Femur (tissue), 1 donor: ENCODE results near the gene SETD1A.

Experiments used
- DNase-seq: peaks from one replicate; pipeline ENCODE4 v3.0.0-alpha.2; 2017

The SETD1A gene

DNA sequence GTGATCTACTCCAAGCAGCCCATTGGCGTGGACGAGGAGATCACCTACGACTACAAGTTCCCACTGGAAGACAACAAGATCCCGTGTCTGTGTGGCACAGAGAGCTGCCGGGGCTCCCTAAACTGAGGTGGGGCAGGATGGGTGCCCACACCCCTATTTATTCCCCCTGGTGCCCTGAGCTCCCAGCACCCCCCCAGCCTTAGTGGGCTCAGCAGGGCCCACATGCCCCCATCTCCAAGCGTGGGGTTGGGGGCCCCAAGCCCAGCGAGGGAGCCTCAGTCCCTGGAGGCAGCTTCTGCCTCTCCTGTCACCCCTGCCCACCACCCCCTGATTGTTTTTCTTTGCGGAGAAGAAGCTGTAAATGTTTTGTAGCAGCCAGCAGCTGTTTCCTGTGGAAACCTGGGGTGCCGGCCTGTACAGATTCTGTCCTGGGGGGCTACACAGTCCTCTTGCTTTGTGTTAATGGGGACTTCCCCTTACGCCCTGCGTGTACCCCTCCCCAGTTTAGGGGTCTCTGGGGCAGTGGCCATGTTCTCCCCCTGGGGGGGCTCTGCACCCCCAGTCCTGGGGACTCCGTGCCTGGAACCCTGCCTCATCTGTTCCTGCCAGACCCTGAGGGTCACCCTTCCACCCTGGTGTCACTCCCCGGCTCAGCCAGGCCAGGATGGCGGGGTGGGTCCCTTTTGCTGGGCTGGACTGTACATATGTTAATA lies 26.5 kb downstream of the SETD1A start:
- DNase-seq, result no peak

GRCh38 chr16:30984669-30985400 lies 27.3 kb downstream of the SETD1A start, which contains the start of gene HSD3B7:
Gene HSD3B7, plus strand, starts transcription at chr16:30985207. Its CDS starts 452 bp downstream, at chr16:30985659.
- DNase-seq, result peak; percentile 93

GRCh38 chr16:30985401-30986128 lies 28.0 kb downstream of the SETD1A start:
- DNase-seq, result peak; percentile 48

DNA sequence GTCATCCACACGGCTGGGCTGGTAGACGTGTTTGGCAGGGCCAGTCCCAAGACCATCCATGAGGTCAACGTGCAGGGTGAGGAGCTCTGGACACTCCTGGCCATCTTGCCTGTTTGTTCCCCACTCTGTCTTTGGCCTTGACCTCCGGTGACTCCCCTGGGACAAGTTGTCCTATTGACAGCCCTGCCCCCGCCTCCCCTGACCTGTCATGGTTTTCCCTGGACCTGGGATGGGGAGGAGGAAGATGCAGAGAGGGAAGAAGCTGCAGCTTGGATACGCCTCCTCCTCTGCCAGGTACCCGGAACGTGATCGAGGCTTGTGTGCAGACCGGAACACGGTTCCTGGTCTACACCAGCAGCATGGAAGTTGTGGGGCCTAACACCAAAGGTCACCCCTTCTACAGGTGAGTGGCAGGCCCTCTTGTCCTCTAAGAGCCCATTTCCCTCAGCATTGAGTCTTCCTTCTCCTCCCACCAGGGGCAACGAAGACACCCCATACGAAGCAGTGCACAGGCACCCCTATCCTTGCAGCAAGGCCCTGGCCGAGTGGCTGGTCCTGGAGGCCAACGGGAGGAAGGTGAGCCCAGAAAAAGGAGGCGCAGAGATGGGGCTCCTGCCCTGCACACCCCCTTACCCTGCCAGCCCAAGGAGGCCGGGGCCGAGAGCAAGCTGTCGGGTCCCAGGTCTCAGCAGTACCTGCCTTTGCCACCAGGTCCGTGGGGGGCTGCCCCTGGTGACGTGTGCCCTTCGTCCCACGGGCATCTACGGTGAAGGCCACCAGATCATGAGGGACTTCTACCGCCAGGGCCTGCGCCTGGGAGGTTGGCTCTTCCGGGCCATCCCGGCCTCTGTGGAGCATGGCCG lies 28.8 kb downstream of the SETD1A start:
- DNase-seq, result no peak

DNA sequence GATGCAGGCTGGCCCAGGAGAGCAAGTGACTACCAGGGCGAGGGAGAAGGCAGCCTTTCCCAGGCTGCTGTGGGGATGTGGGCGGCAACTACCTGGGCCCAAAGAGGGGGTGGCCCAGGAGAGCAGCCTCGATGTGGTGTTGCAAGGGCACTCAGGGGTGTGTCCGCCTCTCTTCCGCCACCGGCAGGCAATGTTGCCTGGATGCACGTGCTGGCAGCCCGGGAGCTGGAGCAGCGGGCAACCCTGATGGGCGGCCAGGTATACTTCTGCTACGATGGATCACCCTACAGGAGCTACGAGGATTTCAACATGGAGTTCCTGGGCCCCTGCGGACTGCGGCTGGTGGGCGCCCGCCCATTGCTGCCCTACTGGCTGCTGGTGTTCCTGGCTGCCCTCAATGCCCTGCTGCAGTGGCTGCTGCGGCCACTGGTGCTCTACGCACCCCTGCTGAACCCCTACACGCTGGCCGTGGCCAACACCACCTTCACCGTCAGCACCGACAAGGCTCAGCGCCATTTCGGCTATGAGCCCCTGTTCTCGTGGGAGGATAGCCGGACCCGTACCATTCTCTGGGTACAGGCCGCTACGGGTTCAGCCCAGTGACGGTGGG lies 30.1 kb downstream of the SETD1A start:
- DNase-seq, result no peak

DNA sequence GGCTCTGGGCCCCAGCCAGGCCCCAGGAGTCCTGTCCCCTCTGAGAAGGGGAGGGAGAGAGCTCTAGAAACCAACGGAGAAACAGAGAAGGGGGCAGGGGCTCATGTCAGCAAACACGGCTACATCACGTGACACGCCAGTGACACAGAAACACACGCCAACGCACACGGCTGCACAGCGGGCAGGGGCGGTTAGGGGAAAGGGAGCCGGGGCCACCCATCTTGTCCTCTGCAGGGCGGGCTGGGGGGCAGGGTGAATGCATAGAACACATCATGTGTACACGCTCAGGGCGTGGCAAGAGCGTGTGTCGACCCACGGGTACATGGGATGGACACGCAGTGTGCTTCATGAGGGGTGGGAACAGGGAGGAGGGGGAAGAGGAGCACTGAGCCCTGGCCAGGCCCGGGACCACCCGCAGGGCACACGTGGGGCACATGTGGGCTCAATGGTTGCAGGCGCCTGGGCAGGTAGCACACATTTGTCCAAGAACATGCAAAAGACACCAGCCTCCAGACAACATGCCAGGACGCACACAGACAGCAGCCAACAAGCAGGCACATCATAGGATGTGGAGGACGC lies 32.0 kb downstream of the SETD1A start:
- no peak for DNase-seq

DNA sequence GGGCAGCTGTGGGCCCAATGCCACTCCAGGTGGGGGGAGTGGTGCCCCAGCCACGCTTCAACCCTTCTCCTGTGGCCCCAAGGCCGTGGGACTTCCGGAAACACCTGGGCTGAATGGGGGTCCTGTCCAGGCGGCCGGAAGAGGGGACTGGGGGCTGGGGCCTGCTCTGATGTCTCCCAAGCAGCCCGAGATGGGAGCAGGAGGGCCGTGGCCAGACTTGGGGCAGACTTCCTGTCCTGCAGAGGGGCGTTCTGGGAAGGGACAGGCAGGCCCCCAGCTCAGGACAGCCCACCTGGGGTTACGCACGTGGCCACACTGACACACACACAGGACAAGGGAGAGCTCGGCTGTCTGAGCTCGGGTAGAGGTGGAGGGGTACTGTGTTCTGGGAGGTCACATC lies 32.6 kb downstream of the SETD1A start:
- DNase-seq, result no peak

GRCh38 chr16:30991052-30991451 lies 33.5 kb downstream of the SETD1A start:
- DNase-seq, result no peak

GRCh38 chr16:30992276-30992780 lies 34.8 kb downstream of the SETD1A start:
- no peak for DNase-seq

GRCh38 chr16:30992931-30993816 lies 35.6 kb downstream of the SETD1A start:
- no peak for DNase-seq

DNA sequence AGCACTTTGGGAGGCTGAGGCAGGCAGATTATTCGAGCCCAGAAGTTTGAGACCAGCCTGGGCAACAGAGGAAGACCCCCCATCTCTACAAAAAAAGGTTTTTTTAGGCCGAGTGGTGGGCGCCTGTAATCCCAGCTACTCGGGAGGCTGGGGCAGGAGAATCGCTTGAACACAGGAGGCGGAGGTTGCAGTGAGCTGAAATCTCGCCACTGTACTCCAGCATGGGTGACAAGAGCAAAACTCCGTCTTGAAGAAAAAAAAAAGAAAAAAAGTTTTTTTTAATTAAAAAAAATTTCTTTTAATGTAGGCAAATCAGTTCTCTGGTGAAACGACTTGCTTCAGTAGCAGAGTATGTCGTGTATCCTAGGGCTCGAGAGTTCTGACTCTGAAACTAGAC lies 38.4 kb downstream of the SETD1A start:
- no peak for DNase-seq

DNA sequence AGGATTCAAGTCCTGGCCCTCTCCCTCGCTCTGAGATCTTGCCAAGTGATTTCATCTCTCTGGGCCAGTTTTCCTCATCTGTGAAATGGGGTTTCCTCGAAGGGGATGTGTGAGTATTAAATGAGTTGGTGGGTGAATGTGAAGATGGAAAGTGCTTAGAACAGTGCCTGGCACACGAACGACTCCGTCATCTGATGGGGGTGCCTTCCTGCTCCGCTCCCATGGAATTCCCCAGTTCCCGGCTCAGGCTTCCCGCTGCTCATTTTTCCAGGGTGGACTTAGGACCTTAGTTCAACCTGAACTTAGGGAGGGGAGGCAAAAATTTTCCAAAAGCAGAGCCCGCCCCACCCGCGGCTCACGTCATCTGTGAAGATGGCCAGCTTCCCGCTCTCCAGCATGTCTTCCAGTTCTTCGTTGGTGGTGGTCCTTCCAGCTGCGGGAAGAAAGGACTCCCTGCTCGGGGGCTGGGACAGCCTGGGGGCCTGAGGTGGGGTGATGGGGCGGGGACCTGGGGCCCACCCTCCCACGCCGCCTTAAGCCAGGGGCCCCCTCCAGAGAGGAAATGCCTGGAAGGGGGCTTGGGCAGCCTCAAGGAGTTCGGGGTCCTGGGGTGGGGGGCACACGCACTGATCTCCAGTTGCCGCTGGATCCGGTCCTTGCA lies 38.9 kb downstream of the SETD1A start:
- DNase-seq, result peak; percentile 71

- DNase-seq, result peak; percentile 84
These were observed 39.6 kb downstream of the SETD1A start for GRCh38 chr16:30996985-30997724.

DNA sequence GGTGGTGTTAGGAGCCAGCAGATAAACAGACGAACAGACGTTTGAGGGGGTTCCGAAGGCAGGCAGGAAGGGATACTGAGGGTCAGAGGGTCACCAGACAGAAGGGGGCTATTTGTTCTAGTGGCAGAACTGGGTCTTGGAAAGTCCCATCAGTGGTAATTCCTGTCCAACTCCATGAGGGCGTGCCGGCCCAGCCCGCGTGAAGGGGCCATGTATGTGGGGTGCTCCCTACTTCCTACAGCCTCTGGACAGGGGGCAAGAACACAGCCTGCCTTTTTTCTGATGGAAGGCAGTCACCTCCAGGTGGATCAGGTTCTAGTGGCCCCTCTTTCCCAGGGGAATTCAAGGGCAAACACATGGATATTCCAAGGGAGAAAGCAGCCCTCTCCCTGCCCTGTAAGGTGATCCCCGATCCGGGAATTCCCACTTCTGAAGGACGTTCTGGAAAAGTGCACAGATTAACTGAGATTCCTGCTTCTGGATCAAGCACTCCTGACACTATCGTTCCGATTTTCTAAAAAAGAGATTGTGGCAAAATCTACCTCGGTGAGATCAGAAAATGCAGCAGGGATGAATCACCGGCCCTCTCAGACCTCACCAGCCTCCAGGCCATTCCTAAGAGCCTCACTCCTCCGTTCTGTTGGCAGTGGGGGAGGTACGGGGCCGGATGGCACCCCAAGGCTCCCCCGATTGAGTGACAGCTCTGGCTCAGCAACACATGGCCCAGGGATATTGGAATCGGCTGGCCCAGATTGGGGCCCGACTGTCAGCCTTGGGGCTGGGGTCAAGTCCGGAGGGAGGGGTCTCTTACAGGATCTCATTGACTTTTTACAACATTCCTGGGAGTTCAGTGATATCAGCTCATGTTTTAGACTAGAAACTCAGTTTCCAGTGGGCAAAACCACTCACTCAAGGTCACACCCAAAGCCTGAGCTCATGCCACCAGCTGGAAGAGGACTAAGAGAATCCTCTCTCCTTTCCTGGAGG lies 40.5 kb downstream of the SETD1A start:
- DNase-seq, result no peak

DNA sequence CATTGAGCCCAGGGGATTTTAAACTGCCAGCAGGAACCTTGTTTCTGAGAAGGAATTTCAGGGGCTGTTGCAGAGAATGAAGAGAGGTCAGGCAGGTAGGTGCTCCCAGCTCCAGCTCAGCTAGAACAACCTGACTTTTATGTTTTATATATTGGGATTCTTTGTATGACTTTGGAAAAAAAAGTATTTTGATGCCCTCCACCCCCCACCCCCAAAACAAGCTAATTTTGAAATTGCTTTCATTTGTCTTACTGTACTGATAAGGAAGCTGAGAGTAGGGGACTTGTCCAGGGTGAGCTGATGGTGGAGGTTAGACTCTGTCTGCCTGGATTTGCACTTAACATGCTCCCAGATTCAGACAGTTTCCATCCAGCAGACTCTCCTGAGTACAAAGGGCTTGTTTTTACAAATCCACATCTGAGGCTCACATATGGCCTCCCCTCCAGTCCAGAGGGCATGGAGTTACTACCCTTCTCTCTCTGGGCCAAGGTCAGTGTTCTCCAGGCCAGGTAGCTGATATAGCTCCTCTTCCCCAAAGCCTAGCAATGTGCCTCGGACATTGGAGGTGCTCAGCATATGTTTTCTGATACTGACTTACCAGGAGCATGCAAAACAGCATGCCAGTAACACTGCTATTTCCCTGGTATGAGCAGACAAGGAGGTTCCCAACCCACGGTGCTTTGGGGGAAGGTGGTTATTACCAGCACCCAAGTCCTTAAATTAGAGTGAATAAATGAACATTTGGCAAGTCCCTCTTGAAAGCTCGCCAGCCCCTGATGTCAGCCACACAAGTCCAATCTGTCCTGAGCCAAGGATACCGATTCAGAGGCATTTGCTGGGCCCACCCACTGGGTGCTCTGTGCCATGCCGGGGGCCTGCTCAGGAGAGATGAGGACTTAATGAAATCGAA lies 41.6 kb downstream of the SETD1A start:
- no peak for DNase-seq

DNA sequence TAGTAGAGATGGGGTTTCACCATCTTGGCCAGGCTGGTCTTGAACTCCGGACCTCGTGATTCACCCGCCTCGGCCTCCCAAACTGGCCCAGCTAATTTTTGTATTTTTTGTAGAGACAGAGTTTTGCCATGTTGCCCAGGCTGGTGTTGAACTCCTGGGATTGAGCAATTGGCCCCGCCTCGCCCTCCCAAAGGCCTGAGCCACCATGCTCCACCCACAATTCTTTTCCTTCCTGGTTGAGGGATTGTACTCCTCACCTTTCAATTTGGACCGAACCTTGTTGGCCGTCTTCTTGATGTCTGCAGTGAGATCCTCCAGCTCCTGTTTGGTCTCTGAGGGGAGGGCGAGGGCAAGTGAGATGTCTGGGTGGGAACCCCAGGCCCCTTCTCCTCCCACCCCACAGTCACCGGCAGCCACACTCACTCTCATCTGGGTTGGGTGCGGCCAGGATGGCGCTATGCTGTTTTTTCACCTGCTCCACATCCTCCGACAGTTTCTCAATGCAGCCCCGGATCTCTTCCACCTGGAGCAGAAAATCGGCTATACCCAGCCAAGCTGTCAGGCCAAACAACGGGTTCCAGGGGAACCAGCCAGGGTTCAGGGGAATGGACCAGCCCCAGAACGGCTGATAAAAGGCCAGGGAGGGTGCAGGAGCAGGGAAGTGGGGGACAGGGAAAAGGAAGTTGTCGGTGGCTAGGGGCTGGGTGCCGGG lies 43.3 kb downstream of the SETD1A start:
- DNase-seq, result no peak
